ENCODE data around the gene KDSR.

KDSR gene, protein sequence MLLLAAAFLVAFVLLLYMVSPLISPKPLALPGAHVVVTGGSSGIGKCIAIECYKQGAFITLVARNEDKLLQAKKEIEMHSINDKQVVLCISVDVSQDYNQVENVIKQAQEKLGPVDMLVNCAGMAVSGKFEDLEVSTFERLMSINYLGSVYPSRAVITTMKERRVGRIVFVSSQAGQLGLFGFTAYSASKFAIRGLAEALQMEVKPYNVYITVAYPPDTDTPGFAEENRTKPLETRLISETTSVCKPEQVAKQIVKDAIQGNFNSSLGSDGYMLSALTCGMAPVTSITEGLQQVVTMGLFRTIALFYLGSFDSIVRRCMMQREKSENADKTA

DNA sequence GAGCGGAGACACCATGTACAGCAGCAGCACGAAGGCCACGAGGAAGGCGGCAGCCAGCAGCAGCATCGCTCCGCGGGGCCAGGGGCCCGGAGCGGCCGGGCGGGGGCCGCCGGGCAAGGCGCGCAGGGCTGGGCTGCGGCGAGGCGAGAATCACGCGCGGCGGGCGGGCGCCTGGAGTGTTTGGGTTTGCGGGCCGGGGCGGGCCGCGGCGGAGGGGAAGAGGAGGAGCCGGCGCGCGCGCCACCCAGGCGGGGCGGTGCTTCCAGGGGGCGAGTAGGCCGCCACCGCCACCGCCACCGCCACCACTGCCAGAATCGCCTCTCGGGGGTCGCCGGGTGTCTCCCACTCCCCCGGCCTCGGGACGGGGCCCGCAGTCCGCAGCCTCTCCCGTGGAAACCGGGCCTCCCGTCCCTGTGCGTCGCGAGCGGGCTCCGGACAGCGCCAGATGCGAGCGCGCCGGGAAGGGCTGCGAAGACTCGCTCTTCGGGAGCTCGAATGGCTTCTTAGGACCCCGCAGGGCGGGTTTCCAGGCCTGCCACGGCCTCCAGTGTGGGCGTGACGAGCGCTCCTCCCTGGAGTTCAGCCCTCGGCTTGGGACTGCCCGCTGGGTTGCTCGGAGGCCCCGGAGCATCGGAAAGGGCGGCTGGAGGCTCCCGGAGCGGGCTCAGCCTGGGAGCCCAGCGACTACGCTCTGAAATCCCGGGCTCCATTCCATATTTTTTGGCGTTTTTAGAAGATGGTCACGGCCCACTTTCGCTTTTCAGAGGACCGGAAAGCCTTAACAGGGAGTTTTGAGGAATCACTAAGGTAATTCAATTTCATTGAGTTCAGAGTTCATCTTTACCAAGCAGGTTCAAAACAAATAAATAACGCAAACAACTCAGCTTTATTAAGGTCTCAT lies at the start of gene KDSR:
TSS of gene KDSR (minus strand) at position 154 of the 901 bp plus-strand sequence. CDS start at position 66, 88 bp downstream.
- DNase-seq (ENCODE audit: low read depth): peak; percentile 99

DNA sequence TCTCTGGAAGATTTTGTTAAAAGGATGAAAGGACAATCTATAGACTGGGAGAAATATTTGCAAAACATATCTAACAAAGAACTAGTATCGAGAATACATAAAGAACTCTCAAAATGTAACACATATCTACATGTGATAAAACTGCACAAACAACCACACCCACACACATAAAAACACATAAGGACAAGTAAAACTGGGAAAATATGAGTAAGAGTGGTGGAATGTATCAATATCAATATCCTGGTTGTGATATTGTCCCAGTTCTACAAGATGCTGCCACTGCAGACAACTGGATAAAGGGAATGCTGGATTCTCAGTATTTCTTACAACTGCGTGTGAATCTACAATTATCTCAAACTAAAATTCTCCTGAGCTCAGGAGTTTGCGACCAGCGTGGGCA lies 45.9 kb upstream of the KDSR start:
- no peak for DNase-seq (ENCODE audit: low read depth)

GRCh38 chr18:63410792-63411191 lies 43.8 kb upstream of the KDSR start:
- peak; percentile 71 for DNase-seq (ENCODE audit: low read depth)

GRCh38 chr18:63409301-63409700 lies 42.3 kb upstream of the KDSR start:
- DNase-seq (ENCODE audit: low read depth): peak; percentile 11

DNA sequence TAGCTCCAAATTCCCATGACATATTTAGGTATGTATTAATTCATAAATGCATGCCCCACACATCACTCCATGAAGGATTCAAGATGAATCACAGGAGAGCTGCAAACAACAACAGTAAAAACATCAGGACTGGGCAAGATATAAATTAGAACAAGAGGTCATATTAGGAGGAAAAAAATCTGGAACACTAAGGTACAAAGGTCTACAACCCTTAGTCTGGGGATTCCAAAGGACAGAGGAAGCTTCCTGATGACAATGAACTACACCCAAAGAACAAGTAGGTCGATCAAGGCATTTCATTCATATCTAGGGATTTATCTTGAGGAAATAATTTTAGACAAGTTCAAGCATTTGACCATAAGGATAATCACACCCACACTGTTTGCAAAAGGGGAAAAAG lies 40.7 kb upstream of the KDSR start:
- no peak for DNase-seq (ENCODE audit: low read depth)

DNA sequence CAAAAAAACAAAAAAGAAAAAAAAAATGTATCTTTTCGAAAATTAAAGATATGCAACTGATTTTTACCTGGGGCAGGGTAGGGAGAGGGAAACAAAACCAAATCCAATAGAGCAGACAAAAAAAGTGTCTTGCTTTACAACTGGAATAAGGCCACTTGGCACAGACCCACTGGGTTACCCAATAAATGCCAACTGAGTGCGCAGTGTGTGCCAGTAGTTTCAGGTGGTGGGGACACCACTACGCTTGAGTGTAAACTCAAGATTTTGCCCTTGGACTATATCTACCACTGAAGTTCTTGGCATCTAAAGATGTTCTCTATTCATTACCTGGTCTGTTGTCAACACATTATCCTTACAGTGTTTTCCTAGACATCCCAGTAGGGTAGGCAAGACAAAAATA lies 39.0 kb upstream of the KDSR start:
- DNase-seq (ENCODE audit: low read depth): no peak

DNA sequence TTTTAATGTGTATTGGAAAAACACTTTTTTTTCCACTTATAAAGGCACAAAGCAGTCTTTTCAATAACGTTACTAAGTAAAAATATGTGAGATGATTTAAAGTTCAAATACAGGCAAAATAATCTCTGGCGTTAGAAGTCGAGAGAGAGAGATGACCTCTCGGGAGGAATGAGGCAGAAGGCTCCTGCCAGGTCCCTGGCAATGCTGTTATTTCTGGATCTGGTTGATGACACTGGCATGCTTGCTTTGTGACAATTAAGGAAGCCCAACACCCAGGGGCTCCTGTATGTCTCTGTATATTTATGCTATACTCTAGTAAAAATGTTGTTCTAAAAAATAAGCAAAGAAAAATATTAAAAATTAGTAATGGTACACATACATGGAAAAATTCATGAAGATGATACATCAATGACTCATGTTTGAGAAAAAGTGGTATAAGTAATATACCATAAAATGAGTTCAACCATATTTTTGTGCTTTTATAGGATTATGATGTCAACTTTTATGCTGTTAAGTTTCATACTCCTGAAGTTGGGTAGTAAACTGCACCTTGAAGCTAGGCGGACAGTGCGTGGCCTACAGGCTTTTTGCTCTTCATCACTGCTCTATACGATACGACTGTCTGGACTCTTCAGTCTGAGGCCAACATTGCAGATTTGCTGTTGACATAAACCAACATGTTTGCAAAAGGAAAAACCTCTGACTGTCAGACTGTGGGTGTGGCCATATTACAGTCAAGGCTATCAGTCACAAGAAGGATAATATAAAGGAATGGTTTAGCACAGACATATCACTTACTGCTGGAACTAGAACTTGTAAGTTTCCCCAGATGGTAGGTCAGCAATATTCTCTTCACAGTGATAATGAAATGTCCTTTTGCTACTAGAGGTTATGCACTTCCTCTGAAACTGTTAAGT lies 35.5 kb upstream of the KDSR start:
- no peak for DNase-seq (ENCODE audit: low read depth)

DNA sequence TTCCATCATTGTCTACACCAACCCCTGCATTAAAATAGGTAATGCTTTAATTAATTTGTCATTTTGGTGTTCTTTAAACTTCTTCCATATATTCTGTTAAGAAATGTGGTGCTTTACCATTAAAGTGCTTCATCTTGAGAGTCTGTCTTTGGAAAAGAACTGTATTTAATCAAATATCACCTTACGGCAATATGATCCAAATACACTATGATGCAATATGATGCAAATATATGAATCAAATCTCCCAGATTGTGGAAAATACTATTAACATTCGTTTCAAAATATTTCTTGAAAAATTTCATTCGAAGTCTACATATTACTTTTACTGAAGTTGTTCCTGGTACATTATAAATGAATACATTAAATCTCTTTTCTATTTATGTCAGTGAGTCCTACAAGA lies 32.3 kb upstream of the KDSR start:
- no peak for DNase-seq (ENCODE audit: low read depth)

DNA sequence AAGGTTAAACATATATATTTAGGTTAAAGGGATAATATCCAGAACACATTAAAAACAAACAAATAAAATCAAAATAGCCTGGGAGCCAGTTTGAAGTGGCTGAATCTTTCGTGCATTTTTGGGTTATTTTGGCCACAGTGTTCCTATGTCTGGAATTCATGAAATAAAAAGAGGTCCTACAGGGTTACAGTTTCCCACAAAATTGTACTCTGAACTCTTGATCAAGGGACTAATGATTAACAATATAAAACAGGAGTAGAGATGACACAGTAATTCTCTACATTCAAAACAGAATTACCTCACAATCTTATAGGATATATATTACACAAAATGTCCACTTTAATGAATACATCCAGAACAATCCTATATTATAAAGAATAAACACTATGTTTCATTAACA lies 30.3 kb upstream of the KDSR start:
- DNase-seq (ENCODE audit: low read depth): no peak

DNA sequence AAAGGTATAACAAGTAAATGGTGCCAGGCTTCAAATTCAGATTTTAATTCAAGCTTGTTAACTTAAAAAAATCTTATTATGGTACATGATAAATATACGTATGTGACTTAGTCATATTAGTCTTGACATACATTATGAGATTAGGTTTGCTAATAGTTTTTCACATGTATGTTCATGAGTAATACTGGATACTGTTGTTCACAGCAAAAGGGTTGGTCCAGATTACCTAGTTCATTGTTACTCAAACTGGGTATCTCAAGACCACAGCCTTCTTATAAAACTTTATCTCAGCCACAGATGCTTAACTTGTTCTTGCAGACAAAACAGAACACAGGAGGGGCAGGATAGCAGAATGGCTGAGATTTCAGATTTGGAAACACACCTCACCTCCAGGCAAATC lies 28.5 kb upstream of the KDSR start:
- no peak for DNase-seq (ENCODE audit: low read depth)

GRCh38 chr18:63394954-63395353 lies 27.9 kb upstream of the KDSR start:
- DNase-seq (ENCODE audit: low read depth): no peak

DNA sequence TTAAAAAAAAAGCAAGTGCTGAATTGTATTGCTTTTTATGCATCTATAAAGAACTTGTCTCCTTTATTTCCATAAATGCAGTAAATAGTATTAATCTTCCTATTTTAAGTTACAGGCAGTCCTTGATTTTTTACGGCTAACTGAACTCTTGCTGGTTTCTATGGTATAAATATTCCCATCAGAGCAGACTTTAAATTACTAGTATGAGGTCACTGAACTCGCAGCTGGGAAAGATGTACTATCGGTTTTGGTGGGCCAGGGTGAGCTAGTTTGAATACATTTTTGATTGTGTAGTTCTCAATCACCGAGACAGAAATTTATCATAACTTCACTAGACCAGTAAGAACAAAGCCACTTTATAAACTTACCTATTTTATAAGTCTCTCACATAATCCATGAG lies 20.9 kb upstream of the KDSR start:
- no peak for DNase-seq (ENCODE audit: low read depth)

DNA sequence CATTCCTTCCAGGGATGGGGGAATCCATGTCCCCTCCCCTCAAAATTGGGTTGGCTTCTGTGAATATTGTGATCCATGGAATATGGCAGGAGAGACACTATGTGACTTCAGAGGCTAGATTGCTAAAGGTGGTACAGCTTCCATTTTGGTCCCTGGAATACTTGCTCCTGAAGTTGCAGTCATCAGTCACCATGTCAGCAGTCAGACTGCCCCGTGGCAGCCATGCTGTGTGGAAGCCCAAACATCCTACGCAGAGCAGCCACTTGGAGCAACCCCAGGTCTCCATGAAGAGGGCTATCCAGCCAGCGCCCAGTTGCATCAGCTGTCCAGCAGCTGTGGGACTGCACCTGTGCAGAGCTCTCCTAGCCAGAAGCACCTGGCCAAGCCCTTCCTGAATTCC lies 15.8 kb upstream of the KDSR start:
- DNase-seq (ENCODE audit: low read depth): no peak

DNA sequence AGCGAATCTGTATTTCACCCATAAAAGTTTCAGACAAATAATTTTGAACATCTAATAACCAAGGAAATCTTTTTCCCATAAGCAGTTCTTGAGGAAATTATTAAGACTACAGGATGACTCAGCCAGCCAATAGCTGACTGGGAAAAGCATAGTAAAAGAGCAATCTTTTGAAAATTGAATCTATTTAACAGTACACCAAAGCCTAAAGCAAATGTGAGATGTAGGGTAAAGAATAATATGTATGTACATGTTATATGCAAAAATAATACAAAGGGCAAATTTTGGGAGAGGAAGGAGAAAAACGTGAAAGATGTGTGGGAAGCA lies 12.6 kb upstream of the KDSR start:
- DNase-seq (ENCODE audit: low read depth): peak; percentile 13

DNA sequence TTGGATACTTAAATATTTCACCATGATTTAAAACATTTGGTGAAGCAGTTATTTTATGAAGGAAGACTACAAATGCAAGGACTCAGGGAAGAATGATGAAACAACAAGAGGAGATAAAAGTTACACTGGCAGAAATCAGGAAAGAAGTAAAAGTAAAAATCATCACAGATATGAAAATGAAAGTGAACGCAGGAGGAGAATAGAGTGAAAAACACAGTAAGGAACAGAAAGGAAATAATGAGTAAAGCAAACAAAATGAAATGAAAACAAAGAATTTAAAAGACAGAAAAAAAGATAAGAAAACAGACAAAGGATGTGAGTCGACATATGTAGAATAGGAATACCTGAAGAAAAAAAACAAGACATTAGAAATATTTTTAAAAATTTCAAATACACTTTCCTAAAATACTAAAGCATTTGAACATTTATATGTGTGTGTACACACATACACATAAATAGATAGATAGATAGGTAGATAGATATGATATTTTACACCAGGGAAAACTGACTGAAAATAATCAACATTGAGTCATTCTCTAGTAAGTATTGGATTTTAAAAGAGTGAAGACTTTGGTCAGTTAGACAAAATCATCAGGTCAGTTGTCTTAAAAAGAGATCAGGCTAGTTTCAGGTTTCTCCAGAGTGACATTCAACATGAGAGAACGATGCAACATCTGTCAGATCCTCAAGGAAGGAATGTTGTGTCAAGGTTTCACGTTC lies 12.1 kb upstream of the KDSR start:
- DNase-seq (ENCODE audit: low read depth): no peak

DNA sequence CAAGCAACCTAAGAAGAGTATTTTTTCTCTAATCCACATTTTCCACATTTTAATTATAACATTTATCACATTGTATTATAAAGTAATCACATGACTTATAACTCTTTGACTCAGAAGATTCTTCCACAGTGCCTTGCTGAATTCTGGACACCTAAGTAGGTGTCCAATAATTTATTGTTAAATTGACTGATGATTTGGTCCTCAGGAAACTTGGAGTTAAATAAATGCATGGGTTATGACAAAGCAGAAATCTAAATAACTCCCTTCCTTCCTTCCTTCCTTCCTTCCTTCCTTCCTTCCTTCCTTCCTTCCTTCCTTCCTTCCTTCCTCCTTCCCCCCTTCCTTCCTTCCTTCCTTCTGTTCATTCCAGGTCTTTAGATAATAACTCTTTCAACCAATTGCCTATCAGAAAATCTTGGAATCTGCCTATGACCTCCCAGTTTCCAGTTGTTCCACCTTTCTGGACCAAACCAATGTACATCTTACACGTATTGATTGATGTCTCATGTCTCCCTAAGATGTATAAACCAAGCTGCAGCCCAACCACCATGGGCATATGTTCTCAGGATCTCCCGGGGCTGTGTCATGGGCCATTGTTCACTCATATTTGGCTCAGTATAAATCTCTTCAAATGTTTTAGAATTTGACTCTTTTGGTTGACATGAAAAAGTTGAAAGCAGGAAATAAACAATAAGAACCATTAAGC lies 10.4 kb upstream of the KDSR start:
- DNase-seq (ENCODE audit: low read depth): no peak

DNA sequence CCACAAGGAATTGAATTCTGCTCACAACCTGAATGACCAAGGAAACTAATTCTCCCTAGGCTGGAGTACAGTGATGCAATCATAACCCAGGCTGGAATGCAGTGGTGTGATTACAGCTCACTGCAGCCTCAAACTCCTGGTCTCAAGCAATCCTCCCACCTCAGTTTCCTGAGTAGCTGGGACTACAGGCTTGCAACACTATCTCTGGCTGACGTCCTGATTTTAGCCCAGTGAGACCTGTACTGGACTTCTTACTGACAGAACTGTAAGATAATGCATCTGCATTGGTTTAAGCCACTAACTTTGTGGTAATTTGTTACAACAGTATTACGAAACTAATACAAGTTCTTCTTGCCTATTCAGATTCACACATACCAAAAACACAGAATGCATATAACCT lies 9.5 kb upstream of the KDSR start:
- peak; percentile 24 for DNase-seq (ENCODE audit: low read depth)

- peak; percentile 59 for DNase-seq (ENCODE audit: low read depth)
Observed at GRCh38 chr18:63374540-63374939, 7.5 kb upstream of the KDSR start.

DNA sequence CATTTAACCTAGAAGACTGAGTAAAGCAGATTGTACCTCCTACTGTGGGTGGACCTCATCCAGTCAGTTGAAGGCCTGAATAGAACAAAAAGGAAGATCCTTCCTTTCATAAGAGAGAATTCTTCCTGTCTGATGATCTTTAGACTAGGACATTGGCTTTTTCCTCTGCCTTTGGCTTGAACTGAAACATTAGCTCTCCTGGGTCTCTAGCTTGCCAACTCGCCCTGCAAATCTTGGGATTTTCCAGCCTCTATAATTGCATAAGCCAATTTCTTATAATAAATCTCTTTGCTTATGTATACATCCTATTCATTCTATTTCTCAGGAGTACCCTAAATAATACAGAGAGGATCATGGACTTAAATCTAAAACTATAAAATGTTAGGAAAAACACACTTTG lies 6.2 kb upstream of the KDSR start:
- DNase-seq (ENCODE audit: low read depth): no peak

DNA sequence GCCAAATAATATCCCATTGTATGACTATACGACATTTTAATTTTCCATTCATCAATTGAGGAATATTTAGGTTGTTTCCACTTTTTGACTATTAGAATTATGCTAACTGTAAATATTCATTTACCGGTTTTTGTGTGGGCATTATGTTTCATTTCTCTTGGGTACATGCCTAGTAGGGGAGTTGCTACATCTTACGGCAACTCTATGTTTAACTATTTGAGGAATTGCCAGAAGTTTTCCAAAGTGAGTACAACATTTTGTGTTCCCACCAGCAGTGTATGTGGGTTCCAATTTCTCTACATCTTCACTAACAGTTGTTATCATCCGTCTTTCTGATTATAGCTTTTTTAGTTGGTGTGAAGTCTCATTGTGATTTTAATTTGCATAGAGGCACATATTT lies 1.6 kb upstream of the KDSR start:
- DNase-seq (ENCODE audit: low read depth): no peak
